GM18511 (cell line): ENCODE measurements around the gene ITPKB.

Experiments used
- ATAC-seq: cut with Tn5 transposase; IDR thresholded peaks from one replicate; pipeline ENCODE4 v1.9.1; 2021; ENCODE audit warnings: mild to moderate bottlenecking, moderate library complexity; ENCODE audit not compliant: unreplicated experiment

ITPKB gene

GRCh38 chr1:226687426-226687825 lies 51.7 kb downstream of the ITPKB start:
- ATAC-seq = no peak

DNA sequence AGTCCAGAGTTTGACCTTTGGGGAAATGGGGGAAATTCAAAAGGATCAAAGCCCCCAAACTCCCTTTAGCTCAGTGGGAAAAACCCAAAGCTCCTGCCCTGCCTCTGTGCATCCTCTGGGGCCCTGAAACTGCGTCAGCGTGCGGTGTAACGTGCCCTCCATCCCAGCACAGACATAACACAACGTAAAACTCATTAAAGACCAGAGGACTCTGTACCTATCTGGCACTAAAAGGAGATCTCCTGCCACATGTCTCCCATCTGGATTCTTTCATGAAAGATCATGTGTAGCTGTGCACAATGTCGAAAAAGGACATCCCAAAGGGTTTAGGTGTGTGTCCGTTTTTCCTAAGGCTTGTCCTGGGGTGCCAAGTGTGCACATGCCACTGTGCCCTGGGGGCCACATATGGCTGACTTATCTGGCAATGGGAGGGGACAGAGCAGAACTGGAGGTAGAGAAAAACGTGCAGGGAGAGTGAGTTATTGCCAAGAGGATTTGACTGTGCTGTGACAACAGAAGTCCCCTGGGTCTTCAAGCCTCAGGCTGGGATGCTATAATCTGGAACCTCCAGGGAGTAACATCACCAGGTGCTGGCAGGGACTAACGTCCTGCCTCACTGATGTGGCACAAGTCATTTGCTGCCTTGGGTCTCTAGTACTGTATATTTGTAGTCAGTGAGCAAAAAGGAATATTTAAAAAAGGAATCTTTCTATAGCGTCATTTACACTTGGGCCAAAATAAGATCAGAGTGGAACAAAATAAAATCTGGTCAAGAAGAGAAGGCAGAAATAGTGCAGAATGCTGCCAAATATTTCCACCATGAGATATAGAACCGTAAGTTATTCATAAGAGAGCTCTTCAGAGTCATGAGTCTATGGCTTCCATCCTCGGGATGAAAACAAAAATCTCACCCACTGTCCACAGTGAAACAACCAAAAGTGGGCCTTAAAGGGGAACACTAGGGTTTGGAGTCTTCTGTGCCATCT lies 52.3 kb downstream of the ITPKB start:
- no peak for ATAC-seq

GRCh38 chr1:226685196-226685820 lies 53.8 kb downstream of the ITPKB start:
- no peak for ATAC-seq

DNA sequence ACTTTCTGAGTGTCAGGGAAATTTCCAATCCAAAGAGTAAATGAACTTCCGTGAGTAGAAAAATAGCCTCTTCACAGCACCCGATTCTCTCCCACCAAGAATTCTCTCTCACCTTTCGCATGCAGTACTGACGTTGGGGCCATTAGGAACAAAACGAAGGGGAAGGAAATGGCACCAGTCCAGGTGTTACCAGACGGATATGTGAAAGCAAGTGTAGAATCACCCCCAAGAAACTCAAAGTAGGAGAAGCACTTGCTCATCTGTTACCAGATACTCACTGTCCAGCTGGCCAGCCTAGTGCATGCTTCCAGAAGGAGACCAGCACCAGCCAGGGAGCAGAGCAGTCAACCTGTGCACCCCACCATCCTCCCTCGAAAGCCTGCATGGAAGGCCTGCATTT lies 55.1 kb downstream of the ITPKB start:
- ATAC-seq = no peak

DNA sequence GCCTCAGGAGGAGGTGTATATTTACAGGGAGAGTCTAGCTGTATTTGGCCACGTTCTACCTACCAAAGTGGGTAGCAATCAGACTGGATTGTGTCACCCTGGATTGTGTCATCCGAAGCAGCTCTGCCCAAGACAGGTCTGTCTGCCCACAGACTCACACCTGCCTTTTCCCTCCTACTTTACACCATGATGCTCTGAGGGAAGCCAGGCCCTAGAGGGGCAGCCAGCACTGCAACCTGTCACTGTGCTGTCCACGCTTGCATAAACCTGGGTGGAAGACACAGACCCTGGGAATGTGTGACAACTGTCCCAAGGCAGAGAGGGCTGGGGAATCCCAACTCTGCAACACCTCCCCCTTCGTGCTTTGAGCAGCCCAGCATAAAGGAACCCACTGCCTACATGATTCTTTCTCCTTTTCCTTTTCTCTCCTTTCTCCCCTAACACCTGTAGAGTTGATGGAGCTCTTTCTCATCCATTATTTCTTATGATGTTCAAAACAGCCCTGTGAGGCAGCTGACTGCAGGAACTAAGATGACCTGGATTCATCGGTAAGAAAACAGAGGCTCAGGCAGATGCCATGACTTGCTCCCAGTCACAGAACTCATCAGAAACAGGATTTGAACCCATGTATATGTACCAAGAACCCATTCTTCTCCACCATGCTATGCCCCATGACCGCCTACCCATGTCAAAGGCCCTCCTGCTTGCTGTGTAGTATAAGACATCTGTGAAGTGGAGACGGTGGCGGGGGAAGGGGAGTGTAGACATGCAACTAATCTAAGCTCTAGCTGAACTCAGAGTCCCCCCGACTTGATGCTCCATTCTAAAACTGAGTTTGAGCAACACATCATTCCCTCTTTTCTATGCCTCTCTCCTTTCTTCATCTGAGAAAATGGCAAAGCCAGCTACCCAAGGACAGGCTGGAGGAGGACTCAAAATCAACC lies 55.9 kb downstream of the ITPKB start:
- ATAC-seq = no peak

- ATAC-seq = no peak
Measured at GRCh38 chr1:226681652-226682493, 57.2 kb downstream of the ITPKB start.

GRCh38 chr1:226680653-226681052 lies 58.4 kb downstream of the ITPKB start:
- ATAC-seq = no peak

- peak; percentile 58 for ATAC-seq
Measured at GRCh38 chr1:226679853-226680516, 59.1 kb downstream of the ITPKB start.

- no peak for ATAC-seq
Measured at GRCh38 chr1:226679262-226679661, 59.8 kb downstream of the ITPKB start.

DNA sequence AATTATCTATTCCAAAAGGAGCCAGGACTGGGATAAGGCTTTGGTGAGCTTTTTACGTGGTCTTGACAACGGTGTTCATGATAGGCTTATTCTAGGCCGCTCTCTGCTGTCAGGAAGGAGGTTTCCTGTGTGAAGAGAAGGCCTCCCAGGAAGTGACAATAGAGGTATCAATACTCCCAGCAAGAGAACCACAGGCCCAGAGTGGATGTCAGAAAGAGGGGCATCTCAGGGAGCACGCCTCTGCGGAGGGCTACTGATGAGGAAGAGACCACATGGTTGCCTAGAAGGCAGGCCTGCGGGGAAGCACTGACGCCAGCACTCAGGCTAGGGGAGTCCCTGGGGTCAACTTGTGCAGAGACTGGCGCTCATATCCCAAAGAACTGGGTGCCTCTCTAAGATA lies 60.4 kb downstream of the ITPKB start:
- no peak for ATAC-seq

- ATAC-seq = no peak
Measured at GRCh38 chr1:226678251-226678650, 60.8 kb downstream of the ITPKB start.

- peak; percentile 38 for ATAC-seq
Measured at GRCh38 chr1:226677027-226678020, 61.8 kb downstream of the ITPKB start.

- ATAC-seq = no peak
Measured at GRCh38 chr1:226676381-226676780, 62.7 kb downstream of the ITPKB start.

DNA sequence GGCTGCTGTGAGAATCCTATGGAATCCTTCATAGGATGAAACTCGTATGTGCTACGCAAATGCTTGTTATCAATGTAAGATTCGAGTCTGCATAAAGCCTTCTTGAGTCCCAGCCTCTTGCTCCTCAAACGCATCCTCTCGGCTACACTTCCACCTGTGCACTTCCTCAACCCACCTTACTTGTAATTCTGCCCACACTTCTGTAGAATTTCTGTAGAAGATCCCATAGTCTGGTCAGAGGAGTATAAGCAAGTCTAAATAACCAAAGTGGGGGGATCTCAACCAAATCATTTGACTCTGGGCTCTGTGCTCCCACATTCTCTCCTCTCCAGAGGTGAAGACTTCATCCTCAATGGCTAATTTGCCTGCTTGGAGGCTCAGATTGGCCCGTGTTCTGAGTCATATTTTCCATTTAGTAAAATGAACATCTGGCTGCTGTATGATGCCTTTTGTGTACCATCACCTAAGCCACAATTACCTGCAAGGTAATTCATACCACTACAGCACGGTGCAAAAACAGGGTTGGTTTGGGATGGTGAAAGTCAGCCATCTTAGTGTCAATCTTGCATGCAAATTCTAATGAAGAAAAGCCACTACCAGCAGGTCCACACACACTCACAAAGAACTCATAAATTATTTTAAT lies 63.2 kb downstream of the ITPKB start:
- ATAC-seq = no peak

DNA sequence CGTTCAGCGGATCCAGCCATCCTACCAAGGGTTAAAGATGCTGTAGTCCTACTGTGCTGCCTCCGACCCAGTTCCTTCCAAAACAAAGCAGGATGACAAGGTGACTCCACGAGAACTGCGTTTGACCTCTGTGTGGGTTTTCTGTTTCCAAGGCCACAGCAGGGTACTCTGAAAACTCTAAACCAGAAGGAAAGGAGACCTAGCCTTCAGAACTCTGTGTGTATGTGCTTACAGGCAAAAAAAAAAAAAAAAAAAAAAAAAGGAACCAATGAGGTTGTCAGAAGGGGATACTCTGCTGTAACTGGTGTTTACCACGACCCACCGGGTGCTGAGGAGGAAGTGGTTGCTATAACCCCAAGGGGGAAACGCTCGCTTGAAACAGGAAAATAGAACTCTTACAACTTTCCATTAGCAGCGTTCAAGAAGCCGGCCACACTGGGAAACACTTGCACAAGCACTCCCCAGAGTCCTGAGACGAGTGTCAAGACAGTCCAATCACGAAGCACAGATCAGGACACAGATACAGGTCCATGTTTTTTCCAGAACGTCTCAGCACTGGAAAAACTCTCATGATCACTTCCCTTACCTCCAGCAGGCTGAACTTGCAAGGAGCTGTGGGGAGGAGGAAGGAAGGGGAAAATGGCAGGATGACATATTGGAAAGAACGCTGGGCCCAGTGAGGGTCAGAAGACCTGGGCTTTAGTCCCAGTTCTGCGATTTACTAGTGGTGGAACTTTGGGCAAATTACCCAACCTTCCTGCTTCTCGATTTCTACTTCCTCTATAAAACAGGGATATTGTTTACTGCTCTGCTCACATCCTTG lies 64.0 kb downstream of the ITPKB start:
- peak; percentile 74 for ATAC-seq

- no peak for ATAC-seq
Measured at GRCh38 chr1:226672339-226672762, 66.7 kb downstream of the ITPKB start.

DNA sequence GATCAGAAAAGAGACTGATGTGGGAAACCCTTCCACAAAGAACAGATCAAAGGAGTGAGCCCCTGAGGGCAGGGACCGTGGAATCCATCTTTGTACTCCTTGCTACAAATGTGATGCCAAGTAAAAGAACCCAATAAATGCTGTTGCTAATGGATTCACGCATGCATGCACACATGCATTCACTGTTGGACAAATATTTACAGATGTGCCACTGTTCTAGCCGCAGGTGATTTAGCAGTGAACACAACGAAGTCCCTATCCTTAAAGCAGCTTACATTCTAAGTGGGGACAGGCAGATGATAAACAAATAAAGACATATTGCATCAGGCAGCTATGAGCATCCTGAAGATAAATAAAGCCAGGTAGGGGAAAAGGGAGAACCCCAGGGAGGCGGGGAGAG lies 67.8 kb downstream of the ITPKB start:
- no peak for ATAC-seq
